ENCODE measurements around the gene IL6R.

Gene IL6R

GRCh38 chr1:154502744-154503115, 97.6 kb downstream of the IL6R start:
- FAIRE-seq (no peak), DNase-seq (ENCODE audit: insufficient read length, low spot score) (no peak)

- no peak for FAIRE-seq
- DNase-seq (ENCODE audit: insufficient read length, low spot score) = no peak
Measured at GRCh38 chr1:154503898-154504297, 98.8 kb downstream of the IL6R start.

- no peak for FAIRE-seq
- no peak for DNase-seq (ENCODE audit: insufficient read length, low spot score)
Measured at GRCh38 chr1:154512760-154513159, 107.6 kb downstream of the IL6R start.

- FAIRE-seq (no peak), DNase-seq (ENCODE audit: insufficient read length, low spot score) (no peak)
Measured at GRCh38 chr1:154514066-154514553, 109.0 kb downstream of the IL6R start.

- FAIRE-seq (no peak), DNase-seq (ENCODE audit: insufficient read length, low spot score) (no peak)
Measured at GRCh38 chr1:154517661-154518060, 112.5 kb downstream of the IL6R start.

Data from HTR-8/SVneo (cell line).